GM12878 (cell line): Measurements from ENCODE around the gene NBEA. TPM values are rescaled to one million over a fixed set of nuclear protein-coding genes. Genes with fewer than 3 reads are reported as not detected.

ENCODE experiments used
- ATAC-seq: fragments of 200-7000 bp; cut with Tn5 transposase; 3 replicates; pipeline ENCODE4 v1.9.1; 2020; ENCODE audit warnings: mild to moderate bottlenecking, moderate library complexity
- BruUV-seq: library from RNA; stranded (reverse); fragments of 400-500 nt; replicated peaks from 2 replicates; lab custom pipeline; 2021; lab: Mats Ljungman, UMichigan
- CTCF ChIA-PET: fragments of 300-600 bp; sonication (Branson Sonifier 250); formaldehyde crosslinking; extraction: SDS; loops from one replicate; lab custom pipeline; 2021; ENCODE audit warnings: inconsistent platforms; lab: Yijun Ruan, JAX
- POLR2A ChIA-PET: fragments of 350-600 bp; formaldehyde crosslinking; extraction: SDS; loops from one replicate; lab custom pipeline; 2021; ENCODE audit warnings: inconsistent platforms; lab: Charles Lee
- RAD21 ChIA-PET: fragments of 300-600 bp; sonication (Branson Sonifier 250); formaldehyde crosslinking; loops from one replicate; lab custom pipeline; 2023; ENCODE audit warnings: antibody characterized with exemption; ENCODE audit not compliant: unreplicated experiment; lab: Charles Lee
- SMC1A ChIA-PET: fragments of 300-600 bp; sonication (Branson Sonifier 250); formaldehyde crosslinking; loops from one replicate; lab custom pipeline; 2023; ENCODE audit not compliant: unreplicated experiment, uncharacterized antibody; lab: Charles Lee
- DNase-seq: peaks from one replicate; pipeline ENCODE4 v3.0.0-alpha.2; 2011; ENCODE audit warnings: low read depth, low spot score
- FAIRE-seq: peaks from 3 replicates; lab custom pipeline; 2011; peaks lifted over from hg19 to GRCh38; lab: Jason Lieb, UNC
- H2AFZ ChIP-seq: 2 replicates; pipeline ENCODE4 v1.6.0; 2011; ENCODE audit warnings: low read depth, low read length, control low read depth; ENCODE audit not compliant: control insufficient read depth
- H3K27ac ChIP-seq: 2 replicates; pipeline ENCODE4 v1.5.1; 2011; ENCODE audit warnings: control low read depth; ENCODE audit not compliant: control insufficient read depth, insufficient read depth
- H3K27me3 ChIP-seq, 2 experiments: replicated peaks in 1 of 2; 2 replicates each; pipeline versions ENCODE4 v1.6.0 to v1.6.1; 2011; ENCODE audit warnings: low read length in 1 of 2; ENCODE audit not compliant: control insufficient read depth in 2 of 2, insufficient read depth in 2 of 2
- H3K36me3 ChIP-seq, 2 experiments: 2 replicates each; pipeline ENCODE4 v1.5.1; 2011; ENCODE audit warnings: low read length in 1 of 2; ENCODE audit not compliant: control insufficient read depth in 2 of 2, insufficient read depth in 2 of 2
- H3K4me1 ChIP-seq: 2 replicates; pipeline ENCODE4 v1.6.1; 2011; ENCODE audit warnings: mild to moderate bottlenecking, low read length, moderate library complexity, mixed read lengths; ENCODE audit not compliant: control insufficient read depth, insufficient read depth
- H3K4me2 ChIP-seq: 2 replicates; pipeline ENCODE4 v1.6.0; 2011; ENCODE audit warnings: control low read depth; ENCODE audit not compliant: control insufficient read depth, insufficient read depth
- H3K4me3 ChIP-seq: fragments of 200-600 bp; sonication (generic); 2 replicates; pipeline ENCODE4 v1.5.1; 2016
- H3K79me2 ChIP-seq: 2 replicates; pipeline ENCODE4 v1.6.0; 2011; ENCODE audit warnings: low read length; ENCODE audit not compliant: control insufficient read depth, insufficient read depth
- H3K9ac ChIP-seq: 2 replicates; pipeline ENCODE4 v1.8.0; 2011; ENCODE audit warnings: low read length, control low read depth, mixed read lengths; ENCODE audit not compliant: control insufficient read depth, insufficient read depth
- H3K9me3 ChIP-seq: replicated peaks from 3 replicates; pipeline ENCODE4 v1.5.1; 2011; ENCODE audit warnings: mild to moderate bottlenecking, low read length; ENCODE audit not compliant: control insufficient read depth, insufficient read depth
- H4K20me1 ChIP-seq: 2 replicates; pipeline ENCODE4 v1.6.0; 2011; ENCODE audit not compliant: control insufficient read depth, insufficient read depth
- ATF3 ChIP-seq: IDR thresholded peaks from 2 replicates; pipeline ENCODE4 v1.6.1; 2011; ENCODE audit warnings: low read depth, mild to moderate bottlenecking, low read length, moderate library complexity, borderline replicate concordance; ENCODE audit errors: extremely low read depth
- CEBPB ChIP-seq, 2 experiments: fragments of 150-350 bp in 1 of 2; IDR thresholded peaks; 2 replicates each; pipeline ENCODE4 v1.6.1; 2012 to 2014; ENCODE audit warnings: low read depth in 2 of 2, low read length in 2 of 2, borderline replicate concordance in 1 of 2, inconsistent platforms in 1 of 2
- FOS ChIP-seq: IDR thresholded peaks from 3 replicates; pipeline ENCODE4 v1.6.1; 2011; ENCODE audit warnings: borderline replicate concordance; ENCODE audit not compliant: insufficient read length; ENCODE audit errors: extremely low read depth
- GATAD2B ChIP-seq: fragments of 450-650 bp; conservative IDR thresholded peaks from 2 replicates; pipeline ENCODE4 v1.6.1; 2017; ENCODE audit warnings: low read depth, mild to moderate bottlenecking, moderate library complexity
- KLF5 ChIP-seq: fragments of 450-650 bp; IDR thresholded peaks from 2 replicates; pipeline ENCODE4 v1.6.1; 2014; ENCODE audit warnings: mild to moderate bottlenecking; ENCODE audit not compliant: partially characterized antibody
- MYC ChIP-seq: IDR thresholded peaks from 2 replicates; pipeline ENCODE4 v1.6.1; 2011; ENCODE audit warnings: mild to moderate bottlenecking, low read length, moderate library complexity, inconsistent platforms; ENCODE audit not compliant: insufficient read depth, insufficient replicate concordance, insufficient read length, severe bottlenecking
- NFYB ChIP-seq: IDR thresholded peaks from 2 replicates; pipeline ENCODE4 v1.6.1; 2011; ENCODE audit warnings: low read depth, mild to moderate bottlenecking, low read length, improper control_type of control experiment, moderate library complexity; ENCODE audit not compliant: insufficient read depth
- NRF1 ChIP-seq: conservative IDR thresholded peaks from 2 replicates; pipeline ENCODE4 v1.6.1; 2011; ENCODE audit warnings: mild to moderate bottlenecking, low read depth, low read length, improper control_type of control experiment
- SUZ12 ChIP-seq: fragments of 200-600 bp; sonication (generic); IDR thresholded peaks from one replicate; pipeline ENCODE4 v1.6.1; 2018; ENCODE audit warnings: antibody characterized with exemption, mild to moderate bottlenecking; ENCODE audit not compliant: unreplicated experiment
- TCF3 ChIP-seq: IDR thresholded peaks from 2 replicates; pipeline ENCODE4 v1.6.1; 2012; ENCODE audit warnings: low read depth, mild to moderate bottlenecking, low read length, borderline replicate concordance; ENCODE audit not compliant: insufficient read depth
- WGBS: methylation state at CpG from one replicate; pipeline ENCODE4 v1.1.6; 2016; ENCODE audit warnings: low lambda C conversion rate; ENCODE audit not compliant: insufficient replicate concordance, insufficient coverage; ENCODE audit errors: missing lambda C conversion rate; 5-methylcytosine and 5-hydroxymethylcytosine counted together
- in situ Hi-C: fragments of 300-500 bp; cut with MboI; formaldehyde crosslinking; loops from 9 replicates; pipeline ENCODE4 v1.14.3; 2018; ENCODE audit warnings: mixed read lengths
- intact Hi-C: fragments of 100-400 bp; cut with micrococcal nuclease; formaldehyde crosslinking; loops from one replicate; pipeline ENCODE4 v1.14.2; 2022; ENCODE audit not compliant: unreplicated experiment
- polyA plus RNA-seq, 11 experiments: library from polyadenylated mRNA; depleted of rRNA in 4 of 11; unstranded in 6 of 11; stranded (reverse) in 5 of 11; fragments of >200 nt; fragmentation: Nextera tagmentation in 4 of 11; fragmentation: Illumina TruSeq in 1 of 11; extraction: Ambion mirVana in 4 of 11; extraction: Trizol in 1 of 11; gene quantifications; 1 replicate in 1 of 11; 2 replicates in 10 of 11; pipeline versions ENCODE4 v1.2.1 to v1.2.3, GENCODE V29; 2011 to 2016; ENCODE audit warnings: inconsistent platforms in 2 of 11, missing spikeins in 2 of 11, low read depth in 1 of 11
- total RNA-seq, 4 experiments: library from RNA; depleted of rRNA in 3 of 4; stranded (reverse); fragments of >200 nt in 3 of 4; fragmentation: Illumina TruSeq in 1 of 4; extraction: Trizol in 1 of 4; gene quantifications; 2 replicates each; pipeline versions ENCODE4 v1.2.1 to v1.2.3, GENCODE V29; 2013 to 2021

The NBEA gene
- total and polyA plus RNA-seq, 10 of the 15 experiments (the other 5 are each of a cell fraction or from before 2014, with no cell fraction given), result 0.23 to 3.6 (median 0.55) TPM

GRCh38 chr13:34931572-34931971, 10.5 kb upstream of the NBEA start:
- CTCF ChIA-PET, result no interaction called here
- no peak for ATAC-seq
- RAD21 ChIA-PET, result no interaction called here
- Histone ChIP-seq H3K4me1 (no peaks in the 10 kb centered on the region), H3K27me3 (no peaks in the 10 kb centered on the region), H3K27ac (no peak overlapping the region), H3K4me2 (no peak overlapping the region), H3K9ac (no peak overlapping the region), H3K36me3 (no peaks in the 10 kb centered on the region), H3K79me2 (no peaks in the 10 kb centered on the region), H3K9me3 (no peaks in the 10 kb centered on the region), H3K4me3 (no peak overlapping the region), H2AFZ (no peak overlapping the region), H4K20me1 (no peaks in the 10 kb centered on the region)
- in situ Hi-C loops, result no loop called here
- intact Hi-C loops, result no loop called here
- 12% methylated on average over 6 of the region's 6 CpGs for WGBS
- FAIRE-seq, result no peak
- DNase-seq, result no peak
- SMC1A ChIA-PET, result no interaction called here
- TF ChIP-seq CEBPB (IDR thresholded peaks at IDR 0.05; ENCODE audit: borderline replicate concordance in 1 of 2, low read depth in 2 of 2, low read length in 2 of 2), result no peak
- TF ChIP-seq KLF5, result no peak
- TF ChIP-seq MYC, result no peak
- no peak for TF ChIP-seq GATAD2B
- no peak for TF ChIP-seq TCF3
- no peak for TF ChIP-seq FOS
- TF ChIP-seq NFYB, result no peak
- no peak for TF ChIP-seq NRF1
- no peak for TF ChIP-seq SUZ12
- no peak for TF ChIP-seq ATF3
- POLR2A ChIA-PET, result no interaction called here
- BruUV-seq, result no TSS peak
